ENCODE measurements around the gene KRTAP2-4.
"Not testable (repeated sequence)": the region's sequence is repeated elsewhere in the genome, so short reads cannot be mapped to it uniquely, and the experiment has no call there.

The KRTAP2-4 gene

GRCh38 chr17:41065829-41066624 lies at the start of gene KRTAP2-4:
TSS of gene KRTAP2-4 (minus strand) at chr17:41065879. CDS start at chr17:41065845, 34 bp downstream.
- DNase-seq (ENCODE audit: low spot score): no peak

DNA sequence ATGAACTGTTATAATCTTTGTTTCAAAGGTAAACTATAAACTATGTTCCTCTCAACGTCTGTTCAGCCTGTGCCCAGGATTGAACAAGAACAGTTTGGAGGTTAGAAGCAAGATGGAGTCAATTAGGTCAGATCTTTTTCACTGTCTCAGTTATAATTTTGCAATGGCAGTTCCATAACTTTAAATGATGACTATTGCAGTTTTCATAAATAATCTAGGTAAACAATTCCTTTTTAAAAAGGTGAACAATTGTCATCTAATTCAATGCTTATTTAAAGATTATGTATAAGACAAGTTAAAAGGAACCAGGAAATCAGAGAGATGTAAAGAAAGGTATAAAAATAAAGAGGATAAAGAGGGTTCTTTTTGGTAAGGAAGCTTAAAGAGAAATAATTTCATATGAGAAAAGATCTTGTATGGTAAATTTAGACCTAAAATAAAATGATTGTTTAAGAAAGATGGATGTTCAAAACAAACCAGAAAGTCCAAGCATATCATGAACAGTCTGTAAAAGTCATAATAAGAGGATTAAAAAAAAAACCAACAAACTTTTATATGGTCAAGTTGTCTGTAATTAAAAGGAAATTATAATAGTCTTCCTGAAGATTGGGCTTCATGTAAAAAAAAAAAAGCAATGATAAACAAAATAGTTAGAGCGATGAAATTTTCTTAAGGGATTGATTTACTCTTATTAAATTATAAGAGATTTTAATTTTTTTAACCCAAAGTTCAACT lies 45.6 kb upstream of the KRTAP2-4 start:
- no peak for DNase-seq (ENCODE audit: low spot score)

DNA sequence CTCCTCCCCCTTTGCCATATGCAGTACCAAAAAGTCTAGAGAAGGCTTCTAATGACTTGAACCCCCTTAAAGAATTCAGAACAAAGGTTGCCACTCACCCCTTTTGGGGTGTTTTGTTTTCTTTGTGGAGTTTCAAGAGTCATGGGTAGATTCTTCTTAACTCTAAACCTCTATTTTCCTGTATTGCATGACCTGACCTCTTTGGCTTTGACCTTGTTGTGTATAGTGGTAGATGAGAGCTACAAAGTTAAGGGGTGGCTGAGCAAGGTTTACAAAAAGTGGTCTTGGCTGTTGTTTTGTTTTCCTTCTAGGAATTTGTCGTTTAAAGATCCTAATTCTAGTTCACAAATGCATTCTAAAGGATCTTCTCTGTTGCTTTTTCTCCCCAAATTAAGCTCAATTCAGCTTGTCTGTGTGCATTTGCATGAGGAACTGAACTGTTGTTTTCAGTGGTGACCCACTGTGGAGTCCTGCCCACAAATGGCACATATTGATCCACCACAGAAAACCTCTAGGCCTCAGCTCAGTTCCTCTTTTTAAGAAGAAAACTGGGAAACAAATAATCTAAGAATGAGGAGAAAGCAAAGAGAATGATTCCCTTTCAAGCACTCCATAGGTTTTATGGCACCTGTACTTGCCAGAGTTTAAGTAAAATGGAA lies 43.2 kb upstream of the KRTAP2-4 start:
- not testable (repeated sequence) for DNase-seq (ENCODE audit: low spot score)

DNA sequence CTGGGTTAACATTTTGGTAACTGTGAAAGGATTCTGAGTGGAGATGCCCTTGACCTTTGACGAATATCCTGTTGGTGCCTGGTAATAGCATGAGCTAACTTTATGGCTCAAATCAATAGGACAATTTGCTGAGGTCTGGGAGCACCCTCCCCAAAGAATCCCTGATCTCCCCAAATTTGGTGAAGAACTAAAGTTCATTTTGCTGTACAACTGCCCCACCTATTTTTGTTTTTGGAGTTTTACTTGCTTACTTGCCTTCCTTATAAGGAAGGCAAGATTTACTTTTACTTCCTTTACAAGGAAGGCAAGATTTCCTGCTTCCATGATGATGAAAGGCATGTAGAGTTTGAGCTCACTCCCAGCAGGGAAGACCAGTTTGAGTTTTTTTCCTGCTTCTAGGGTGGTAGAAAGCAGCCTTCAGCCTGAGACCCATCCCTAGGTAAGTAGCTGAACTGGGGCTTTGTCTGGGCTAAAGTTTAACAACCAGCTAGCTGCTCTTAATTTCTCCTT lies 42.3 kb upstream of the KRTAP2-4 start:
- no peak for DNase-seq (ENCODE audit: low spot score)

- not testable (repeated sequence) for DNase-seq (ENCODE audit: low spot score)
These were observed 39.7 kb upstream of the KRTAP2-4 start, which contains the start of gene KRTAP4-9 for GRCh38 chr17:41105347-41105746. TSS of gene KRTAP4-9 (plus strand) at chr17:41105389. CDS start at chr17:41105389, 0 bp downstream.

DNA sequence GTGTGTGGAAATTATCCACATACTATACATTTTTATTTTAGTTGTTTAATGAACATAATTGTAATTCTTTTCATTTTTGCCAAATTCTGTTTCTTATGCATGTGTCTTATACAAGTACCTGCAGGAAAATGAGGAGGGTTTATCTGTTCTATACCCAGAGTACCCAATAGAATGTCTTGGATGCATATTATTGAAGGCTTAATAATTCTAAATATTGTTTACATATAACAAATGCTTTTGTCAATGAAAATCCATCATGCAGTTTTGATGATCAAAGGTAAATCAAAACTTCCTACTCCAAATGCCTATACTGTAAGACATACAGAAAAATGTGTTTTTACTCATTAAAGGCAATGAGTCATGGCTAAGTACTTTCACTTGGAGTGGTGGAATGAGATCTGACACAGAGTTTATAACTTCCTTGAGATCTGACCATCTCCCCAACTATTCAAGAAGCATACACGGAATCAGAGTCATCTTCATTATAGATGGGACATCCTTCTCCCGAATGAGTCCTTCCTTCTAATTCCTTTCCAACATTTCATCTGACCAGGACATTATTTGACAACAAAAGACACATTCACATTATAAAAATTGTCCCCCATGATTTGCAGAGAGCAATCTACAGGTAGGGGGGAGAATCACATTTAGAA lies 38.8 kb upstream of the KRTAP2-4 start:
- DNase-seq (ENCODE audit: low spot score): not testable (repeated sequence)

GRCh38 chr17:41103896-41104295 lies 38.2 kb upstream of the KRTAP2-4 start:
- DNase-seq (ENCODE audit: low spot score): no peak

DNA sequence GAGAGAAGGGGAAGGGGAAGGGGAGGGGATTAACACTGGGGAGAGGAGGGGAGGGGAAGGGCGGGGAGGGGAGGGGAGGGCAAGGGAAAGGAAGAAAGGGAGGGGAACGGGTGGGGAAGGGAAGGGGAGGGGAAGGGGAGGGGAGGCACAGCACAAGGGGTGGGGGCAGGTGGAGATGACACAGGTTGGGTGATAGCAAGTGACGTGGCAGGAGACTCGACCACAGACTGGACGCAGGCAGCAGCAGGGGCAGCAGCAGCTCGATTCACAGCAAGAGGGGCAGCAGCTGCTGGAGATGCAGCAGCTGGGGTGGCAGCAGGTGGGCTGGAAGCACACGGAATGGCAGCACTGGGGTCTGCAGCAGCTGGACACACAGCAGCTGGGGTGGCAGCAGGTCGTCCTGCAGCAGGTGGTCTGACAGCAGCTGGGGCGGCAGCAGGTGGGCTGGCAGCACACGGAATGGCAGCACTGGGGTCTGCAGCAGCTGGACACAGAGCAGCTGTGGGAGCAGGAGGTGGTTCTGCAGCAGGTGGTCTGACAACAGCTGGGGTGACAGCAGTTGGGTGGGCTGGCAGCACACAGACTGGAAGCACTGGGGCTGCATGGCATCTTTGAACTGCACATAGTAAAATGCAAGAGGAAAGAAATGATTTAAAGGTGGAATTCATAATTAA lies 36.0 kb upstream of the KRTAP2-4 start, which contains the start of gene KRTAP4-16:
KRTAP4-16 (minus strand) TSS at position 624 of the 674 bp plus-strand sequence; CDS start at position 624, 0 bp downstream.
- DNase-seq (ENCODE audit: low spot score): no peak

DNA sequence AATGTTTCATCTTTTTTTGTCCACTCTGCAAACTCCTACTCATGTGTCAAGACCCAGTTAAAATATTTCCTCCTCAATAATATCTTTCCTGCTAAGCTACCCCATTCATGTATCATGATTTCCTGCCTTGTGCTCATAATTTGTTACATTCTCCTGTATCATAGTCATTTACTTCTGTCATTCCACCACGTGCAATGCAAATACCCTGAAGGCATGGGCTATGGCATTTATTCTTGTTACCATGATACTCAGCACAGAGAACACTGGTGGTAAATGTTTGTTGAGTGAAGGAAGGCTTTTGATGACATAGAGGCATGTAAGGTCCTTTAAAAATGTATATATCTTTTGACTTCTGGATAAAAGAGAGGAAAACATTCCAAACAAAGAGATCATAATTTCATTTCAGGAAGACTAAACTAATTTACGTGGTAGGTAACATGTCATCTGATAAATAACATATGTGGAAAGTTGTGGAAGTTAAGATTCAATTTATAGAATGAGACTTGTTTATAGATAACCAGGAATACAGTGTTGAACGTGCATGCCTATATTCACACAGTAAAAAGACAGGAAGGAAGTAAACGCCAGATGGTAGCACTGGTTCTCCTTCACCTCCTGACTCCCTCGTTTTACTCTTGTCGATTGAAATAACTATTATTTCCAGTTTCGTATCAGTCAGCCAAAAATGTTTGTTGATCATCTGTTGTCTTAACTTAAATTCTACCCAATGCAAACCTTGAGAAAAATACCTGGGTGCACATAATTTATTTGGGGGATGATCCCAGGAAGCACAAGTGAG lies 34.2 kb upstream of the KRTAP2-4 start:
- not testable (repeated sequence) for DNase-seq (ENCODE audit: low spot score)

DNA sequence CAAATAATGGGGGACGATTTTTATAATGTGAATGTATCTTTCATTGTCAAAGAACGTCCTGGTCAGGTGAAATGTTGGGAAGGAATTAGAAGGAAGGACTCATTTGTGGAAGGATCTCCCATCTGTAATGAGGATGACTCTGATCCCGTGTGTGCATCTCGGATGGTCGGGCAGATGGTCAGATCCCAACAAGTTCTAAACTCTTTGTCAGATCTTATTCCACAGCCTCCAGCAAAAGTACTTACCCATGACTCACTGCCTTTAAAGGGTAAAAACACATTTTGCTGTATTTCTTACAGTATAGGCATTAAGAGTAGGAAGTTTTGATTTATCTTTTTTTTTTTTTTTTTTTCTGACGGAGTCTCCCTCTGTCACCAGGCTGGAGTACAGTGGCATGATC lies 32.8 kb upstream of the KRTAP2-4 start:
- DNase-seq (ENCODE audit: low spot score): no peak

- no peak for DNase-seq (ENCODE audit: low spot score)
These were observed 32.4 kb upstream of the KRTAP2-4 start, which contains the start of gene KRTAP4-8 for GRCh38 chr17:41098042-41098441. TSS of gene KRTAP4-8 (minus strand) at chr17:41098142. CDS start at chr17:41098084, 58 bp downstream.

GRCh38 chr17:41096055-41096454 lies 30.4 kb upstream of the KRTAP2-4 start:
- no peak for DNase-seq (ENCODE audit: low spot score)

- not testable (repeated sequence) for DNase-seq (ENCODE audit: low spot score)
These were observed 23.2 kb upstream of the KRTAP2-4 start for GRCh38 chr17:41088760-41089352.

DNA sequence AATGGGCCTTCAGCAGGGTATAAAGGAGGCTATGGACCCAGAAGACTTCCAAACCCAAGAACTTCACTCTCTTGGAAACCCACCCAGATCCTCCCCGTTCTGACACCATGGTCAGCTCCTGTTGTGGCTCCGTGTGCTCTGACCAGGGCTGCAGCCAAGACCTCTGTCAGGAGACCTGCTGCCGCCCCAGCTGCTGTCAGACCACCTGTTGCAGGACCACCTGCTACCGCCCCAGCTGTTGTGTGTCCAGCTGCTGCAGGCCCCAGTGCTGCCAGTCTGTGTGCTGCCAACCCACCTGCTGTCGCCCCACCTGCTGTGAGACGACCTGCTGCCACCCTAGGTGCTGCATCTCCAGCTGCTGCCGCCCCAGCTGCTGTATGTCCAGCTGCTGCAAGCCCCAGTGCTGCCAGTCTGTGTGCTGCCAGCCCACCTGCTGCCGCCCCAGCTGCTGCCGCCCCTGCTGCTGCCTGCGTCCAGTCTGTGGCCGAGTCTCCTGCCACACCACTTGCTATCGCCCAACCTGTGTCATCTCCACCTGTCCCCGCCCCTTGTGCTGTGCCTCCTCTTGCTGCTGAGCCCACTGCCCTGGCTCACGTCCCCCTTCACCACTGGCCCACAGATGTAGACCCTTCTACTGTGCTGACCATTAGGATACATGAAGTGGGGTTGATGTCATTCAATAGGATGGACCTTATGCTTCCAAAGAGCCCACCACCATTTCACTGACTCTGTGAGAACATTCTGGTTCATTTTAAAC lies 18.6 kb upstream of the KRTAP2-4 start, which contains the start of gene KRTAP4-7:
KRTAP4-7 (plus strand) TSS at position 51 of the 757 bp plus-strand sequence; CDS start at position 108, 57 bp downstream.
- not testable (repeated sequence) for DNase-seq (ENCODE audit: low spot score)

DNA sequence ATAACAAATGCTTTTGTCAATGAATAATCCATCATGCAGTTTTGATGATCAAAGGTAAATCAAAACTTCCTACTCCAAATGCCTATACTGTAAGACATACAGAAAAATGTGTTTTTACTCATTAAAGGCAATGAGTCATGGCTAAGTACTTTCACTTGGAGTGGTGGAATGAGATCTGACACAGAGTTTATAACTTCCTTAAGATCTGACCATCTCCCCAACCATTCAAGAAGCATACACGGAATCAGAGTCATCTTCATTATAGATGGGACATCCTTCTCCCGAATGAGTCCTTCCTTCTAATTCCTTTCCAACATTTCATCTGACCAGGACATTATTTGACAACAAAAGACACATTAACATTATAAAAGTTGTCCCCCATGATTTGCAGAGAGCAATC lies 17.7 kb upstream of the KRTAP2-4 start:
- not testable (repeated sequence) for DNase-seq (ENCODE audit: low spot score)

- DNase-seq (ENCODE audit: low spot score): no peak
These were observed 16.9 kb upstream of the KRTAP2-4 start for GRCh38 chr17:41082626-41083025.

DNA sequence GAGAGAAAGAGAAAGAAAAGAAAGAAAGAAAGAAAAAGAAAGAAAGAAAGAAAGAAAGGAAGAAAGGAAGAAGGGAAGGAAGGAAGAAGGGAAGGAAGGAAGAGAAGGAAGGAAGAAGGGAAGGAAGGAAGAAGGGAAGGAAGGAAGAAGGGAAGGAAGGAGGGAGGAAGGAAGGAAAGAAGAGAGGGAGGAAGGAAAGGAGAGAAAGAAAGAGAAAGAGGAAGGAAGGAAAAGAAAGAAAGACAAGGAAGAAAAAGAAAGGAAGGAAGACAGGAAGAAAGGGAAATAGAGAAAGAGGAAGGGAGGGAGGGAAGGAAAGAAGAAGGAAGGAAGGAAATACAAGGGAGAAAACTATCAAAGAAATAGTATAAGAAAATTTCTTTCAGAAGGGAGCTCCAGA lies 11.1 kb upstream of the KRTAP2-4 start:
- DNase-seq (ENCODE audit: low spot score): no peak

DNA sequence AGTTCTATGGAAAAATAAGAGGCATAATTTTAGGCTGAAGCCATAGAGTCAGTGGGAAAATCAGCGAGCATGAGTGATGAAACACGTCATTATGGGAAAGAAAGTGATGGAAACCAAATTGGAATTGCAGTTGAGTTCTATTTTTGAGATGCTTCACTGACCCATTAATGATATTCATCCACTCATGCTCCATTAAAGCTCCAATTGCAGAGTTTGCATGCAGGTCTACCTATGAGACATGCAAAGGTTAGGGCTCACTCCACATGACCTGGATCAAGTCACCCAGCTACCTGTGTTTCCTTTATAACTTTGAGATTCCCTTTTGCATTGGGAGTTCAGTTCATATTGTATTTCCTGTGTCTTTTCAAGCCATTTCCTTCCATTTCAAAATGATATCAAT lies 8.0 kb upstream of the KRTAP2-4 start:
- DNase-seq (ENCODE audit: low spot score): no peak

All from D341Med (cell line).